ENCODE data around the gene R3HDM1.
"Not testable (repeated sequence)": the region's sequence is repeated elsewhere in the genome, so short reads cannot be mapped to it uniquely, and the experiment has no call there.

R3HDM1 gene

GRCh38 chr2:135617501-135618015, 86.3 kb downstream of the R3HDM1 start:
- no peak overlapping the region for H3K4me3 ChIP-seq (replicated peaks; ENCODE audit: low read depth, low read length)
- TF ChIP-seq CTCF (IDR thresholded peaks at IDR 0.05; ENCODE audit: low read depth, low read length, missing control alignments), result no peak
- no peak for DNase-seq (ENCODE audit: extremely low read depth, low read depth)

GRCh38 chr2:135620198-135620597, 88.9 kb downstream of the R3HDM1 start:
- TF ChIP-seq CTCF (IDR thresholded peaks at IDR 0.05; ENCODE audit: low read depth, low read length, missing control alignments), result no peak
- no peak overlapping the region for H3K4me3 ChIP-seq (replicated peaks; ENCODE audit: low read depth, low read length)
- DNase-seq (ENCODE audit: extremely low read depth, low read depth), result no peak

GRCh38 chr2:135629520-135629919, 98.2 kb downstream of the R3HDM1 start:
- DNase-seq (ENCODE audit: extremely low read depth, low read depth), result no peak
- no peak for TF ChIP-seq CTCF (IDR thresholded peaks at IDR 0.05; ENCODE audit: low read depth, low read length, missing control alignments)
- H3K4me3 ChIP-seq (replicated peaks; ENCODE audit: low read depth, low read length), result no peak overlapping the region

GRCh38 chr2:135630034-135630433, 98.8 kb downstream of the R3HDM1 start:
- DNase-seq (ENCODE audit: extremely low read depth, low read depth); H3K4me3 ChIP-seq (replicated peaks; ENCODE audit: low read depth, low read length): not testable (repeated sequence)

- DNase-seq (ENCODE audit: extremely low read depth, low read depth), result no peak
- no peak for TF ChIP-seq CTCF (IDR thresholded peaks at IDR 0.05; ENCODE audit: low read depth, low read length, missing control alignments)
- H3K4me3 ChIP-seq (replicated peaks; ENCODE audit: low read depth, low read length), result no peak overlapping the region
Observed at GRCh38 chr2:135630488-135630887, 99.2 kb downstream of the R3HDM1 start.

GRCh38 chr2:135633582-135633981, 102.3 kb downstream of the R3HDM1 start:
- DNase-seq (ENCODE audit: extremely low read depth, low read depth), result no peak
- no peak overlapping the region for H3K4me3 ChIP-seq (replicated peaks; ENCODE audit: low read depth, low read length)
- TF ChIP-seq CTCF (IDR thresholded peaks at IDR 0.05; ENCODE audit: low read depth, low read length, missing control alignments), result no peak

GRCh38 chr2:135635212-135635835, 104.0 kb downstream of the R3HDM1 start:
- no peak for TF ChIP-seq CTCF (IDR thresholded peaks at IDR 0.05; ENCODE audit: low read depth, low read length, missing control alignments)
- H3K4me3 ChIP-seq (replicated peaks; ENCODE audit: low read depth, low read length), result no peak overlapping the region
- no peak for DNase-seq (ENCODE audit: extremely low read depth, low read depth)
